ENCODE results near the gene EVX1.

DNA sequence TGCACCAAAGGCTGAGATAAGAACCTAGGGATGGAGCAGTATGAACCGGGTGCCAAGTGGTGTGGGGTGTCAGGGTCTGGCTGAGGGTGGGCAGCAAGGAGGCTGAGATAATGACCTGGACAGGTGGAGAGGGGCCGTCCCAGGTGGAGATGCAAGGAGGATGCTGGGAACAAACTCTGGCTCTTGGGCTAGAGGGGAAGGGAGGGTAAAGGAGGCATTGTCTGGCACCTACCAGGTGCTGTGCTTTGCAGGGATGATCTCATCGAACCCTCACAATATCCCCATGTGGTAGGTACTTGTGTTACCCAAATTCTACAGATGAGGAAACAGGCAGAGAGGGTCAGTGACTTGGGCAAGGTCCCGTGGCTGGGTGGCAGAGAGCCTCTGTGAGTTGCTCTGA is 22.8 kb upstream of the EVX1 start:
- TF ChIP-seq, protein P1, sequence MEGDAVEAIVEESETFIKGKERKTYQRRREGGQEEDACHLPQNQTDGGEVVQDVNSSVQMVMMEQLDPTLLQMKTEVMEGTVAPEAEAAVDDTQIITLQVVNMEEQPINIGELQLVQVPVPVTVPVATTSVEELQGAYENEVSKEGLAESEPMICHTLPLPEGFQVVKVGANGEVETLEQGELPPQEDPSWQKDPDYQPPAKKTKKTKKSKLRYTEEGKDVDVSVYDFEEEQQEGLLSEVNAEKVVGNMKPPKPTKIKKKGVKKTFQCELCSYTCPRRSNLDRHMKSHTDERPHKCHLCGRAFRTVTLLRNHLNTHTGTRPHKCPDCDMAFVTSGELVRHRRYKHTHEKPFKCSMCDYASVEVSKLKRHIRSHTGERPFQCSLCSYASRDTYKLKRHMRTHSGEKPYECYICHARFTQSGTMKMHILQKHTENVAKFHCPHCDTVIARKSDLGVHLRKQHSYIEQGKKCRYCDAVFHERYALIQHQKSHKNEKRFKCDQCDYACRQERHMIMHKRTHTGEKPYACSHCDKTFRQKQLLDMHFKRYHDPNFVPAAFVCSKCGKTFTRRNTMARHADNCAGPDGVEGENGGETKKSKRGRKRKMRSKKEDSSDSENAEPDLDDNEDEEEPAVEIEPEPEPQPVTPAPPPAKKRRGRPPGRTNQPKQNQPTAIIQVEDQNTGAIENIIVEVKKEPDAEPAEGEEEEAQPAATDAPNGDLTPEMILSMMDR (IDR thresholded peaks at IDR 0.05) = no peak
- no peak for TF ChIP-seq POLR2A (IDR thresholded peaks at IDR 0.05)
